ENCODE data around the gene SLCO4A1.

SLCO4A1 gene

DNA sequence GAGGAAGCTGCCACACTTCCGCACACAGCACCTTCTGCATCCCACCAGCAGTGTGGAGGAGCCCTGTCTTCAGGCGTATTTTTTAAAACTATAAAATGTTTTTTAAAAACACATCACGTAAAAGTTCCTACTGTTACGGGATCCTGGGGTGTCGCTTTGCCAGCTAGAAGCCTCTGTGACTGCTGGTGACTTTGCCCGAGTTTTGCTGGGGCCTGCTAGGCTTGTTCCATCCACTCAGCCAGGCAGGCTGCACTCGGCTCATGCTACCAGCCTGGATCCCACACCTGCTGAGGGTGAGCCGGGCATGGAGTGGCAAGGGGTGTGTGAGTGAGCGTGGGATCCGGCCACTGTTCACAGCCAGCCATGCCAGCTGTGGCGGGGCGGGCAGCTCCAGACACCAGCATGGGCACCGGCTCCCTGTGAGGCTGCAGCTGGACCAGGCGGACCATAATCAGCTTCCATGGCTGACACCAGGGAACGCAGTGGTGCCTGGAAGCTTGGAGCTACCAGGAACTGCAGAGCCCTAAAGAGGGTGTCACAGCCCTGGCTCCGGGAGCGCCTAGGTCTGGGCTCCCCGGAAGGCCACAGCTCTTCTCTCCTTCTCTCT lies 12.3 kb upstream of the SLCO4A1 start:
- TF ChIP-seq CTCF (conservative IDR thresholded peaks at IDR 0.05; ENCODE audit: low read length): no peak
- DNase-seq (ENCODE audit: low read depth): no peak
- no peak overlapping the region for H3K4me3 ChIP-seq (ENCODE audit: low read length)

DNA sequence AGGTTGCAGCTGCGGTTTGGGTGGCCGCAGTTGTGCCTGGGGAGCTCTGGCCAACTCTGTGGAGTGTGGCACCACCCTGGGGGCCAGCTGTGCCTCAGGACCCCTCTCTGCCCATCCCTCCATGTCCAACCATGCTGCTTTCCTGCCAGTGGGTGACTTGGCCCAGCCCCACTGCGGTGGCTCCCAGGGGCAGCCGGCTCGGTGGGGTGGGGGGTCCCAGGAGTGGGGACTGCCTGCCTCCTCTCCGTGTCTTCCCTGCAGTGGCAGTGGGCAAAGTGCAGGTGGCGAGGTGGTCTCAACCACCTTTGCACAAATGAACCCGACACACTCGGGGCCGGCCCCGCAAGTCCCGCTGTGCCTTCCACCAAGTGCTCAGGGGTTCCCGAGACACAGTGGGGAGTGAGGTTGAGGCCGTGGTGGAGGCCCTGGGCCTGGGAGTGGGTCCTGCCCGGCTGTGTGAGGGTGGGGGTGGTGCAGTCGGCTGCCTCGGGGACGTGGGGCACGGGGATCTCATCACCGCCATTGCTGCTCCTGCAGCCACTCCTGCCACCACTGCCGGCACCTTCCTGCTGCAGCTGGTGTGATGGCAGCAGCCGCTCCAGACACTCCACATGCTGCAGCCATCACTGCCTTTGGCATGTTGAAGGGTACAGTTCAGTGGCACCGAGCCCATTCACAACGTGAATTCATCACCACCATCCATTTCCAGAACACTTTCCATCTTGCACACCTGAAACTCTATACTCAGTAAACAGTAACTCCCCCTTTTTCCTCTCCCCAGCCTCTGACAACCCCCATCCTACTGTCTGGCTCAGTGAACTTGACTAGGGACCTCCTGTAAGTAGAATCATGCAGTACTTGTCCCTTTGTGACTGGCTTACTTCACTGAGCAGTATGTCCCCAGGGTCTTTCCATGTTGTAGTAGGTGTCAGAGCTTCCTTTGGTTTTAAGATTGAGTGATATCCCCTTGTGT lies 10.7 kb upstream of the SLCO4A1 start:
- no peak for TF ChIP-seq CTCF (conservative IDR thresholded peaks at IDR 0.05; ENCODE audit: low read length)
- no peak overlapping the region for H3K4me3 ChIP-seq (ENCODE audit: low read length)
- no peak for DNase-seq (ENCODE audit: low read depth)

DNA sequence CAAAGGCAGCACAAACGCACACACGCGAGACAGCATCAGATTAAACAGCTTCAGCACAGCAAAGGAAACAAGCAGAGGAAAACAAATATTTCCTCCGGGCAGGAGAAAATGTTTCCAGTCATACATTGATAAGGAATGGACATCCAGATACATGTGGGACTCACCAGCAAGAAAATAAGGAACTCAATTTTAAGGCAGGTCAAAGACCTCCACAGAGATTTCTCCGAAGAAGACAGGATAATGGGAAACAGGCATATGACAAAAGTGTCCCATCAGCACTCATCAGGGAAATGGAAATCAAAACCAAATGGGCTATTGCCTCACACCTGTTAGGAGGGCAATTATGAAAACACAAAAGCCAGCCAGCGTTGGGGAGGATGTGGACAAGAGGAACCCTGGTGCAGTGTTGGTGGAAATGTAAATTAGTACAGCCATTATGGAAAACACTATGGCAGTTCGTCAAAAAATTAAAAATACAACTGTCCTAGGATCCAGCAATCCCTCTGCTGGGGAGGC lies 9.7 kb upstream of the SLCO4A1 start:
- no peak overlapping the region for H3K4me3 ChIP-seq (ENCODE audit: low read length)
- no peak for DNase-seq (ENCODE audit: low read depth)
- no peak for TF ChIP-seq CTCF (conservative IDR thresholded peaks at IDR 0.05; ENCODE audit: low read length)

- DNase-seq (ENCODE audit: low read depth): no peak
- TF ChIP-seq CTCF (conservative IDR thresholded peaks at IDR 0.05; ENCODE audit: low read length): no peak
- H3K4me3 ChIP-seq (ENCODE audit: low read length): no peak overlapping the region
These were observed 8.5 kb upstream of the SLCO4A1 start for GRCh38 chr20:62633598-62634329.

GRCh38 chr20:62634330-62634967 lies 7.9 kb upstream of the SLCO4A1 start:
- no peak for TF ChIP-seq CTCF (conservative IDR thresholded peaks at IDR 0.05; ENCODE audit: low read length)

DNA sequence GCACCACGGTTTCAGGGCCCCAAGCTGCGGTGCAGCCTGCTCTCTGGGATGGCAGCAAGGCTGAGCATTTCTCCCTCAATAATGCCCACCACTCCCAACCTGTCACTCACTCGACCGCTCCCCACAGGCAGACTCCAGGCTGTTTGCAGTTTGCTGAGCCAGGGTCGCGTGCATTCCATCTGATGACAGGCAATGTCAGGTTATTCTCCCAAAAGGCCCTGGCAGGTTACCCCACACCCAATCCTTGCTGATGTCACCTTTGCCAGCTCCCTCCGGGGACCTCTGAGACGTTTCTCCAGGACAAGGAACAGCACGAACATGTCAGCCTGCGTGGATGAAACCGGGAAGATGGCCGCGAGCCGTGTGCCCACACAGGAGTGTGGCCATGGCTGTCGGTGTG lies 7.1 kb upstream of the SLCO4A1 start:
- no peak for TF ChIP-seq CTCF (conservative IDR thresholded peaks at IDR 0.05; ENCODE audit: low read length)
- no peak overlapping the region for H3K4me3 ChIP-seq (ENCODE audit: low read length)
- DNase-seq (ENCODE audit: low read depth): no peak

More at GRCh38 chr20:62634330-62634967, 7.9 kb upstream of the SLCO4A1 start:
- H3K4me3 ChIP-seq (ENCODE audit: low read length): no peak overlapping the region
- DNase-seq (ENCODE audit: low read depth): no peak
